A673 (cell line): ENCODE measurements around the gene PARN. TPM values are rescaled to one million over a fixed set of nuclear protein-coding genes. Genes with fewer than 3 reads are reported as not detected.
A peak's percentile ranks its signal among the peaks of the same experiment; 100 is the strongest.
"Not testable (repeated sequence)": the region's sequence is repeated elsewhere in the genome, so short reads cannot be mapped to it uniquely, and the experiment has no call there.

Experiments
- BruUV-seq: library from RNA; stranded (reverse); fragments of 400-500 nt; replicated peaks from 2 replicates; lab custom pipeline; 2021; lab: Mats Ljungman, UMichigan
- CTCF ChIA-PET: fragments of 300-600 bp; sonication (Branson Sonifier 250); formaldehyde crosslinking; loops from one replicate; lab custom pipeline; 2022; ENCODE audit warnings: antibody characterized with exemption; lab: Charles Lee
- POLR2A ChIA-PET: fragments of 300-600 bp; sonication (Branson Sonifier 250); formaldehyde crosslinking; loops from one replicate; lab custom pipeline; 2022; ENCODE audit warnings: antibody characterized with exemption; ENCODE audit not compliant: low non-redundant PET; lab: Charles Lee
- DNase-seq: peaks from one replicate; pipeline ENCODE4 v3.0.0-alpha.2; 2015; ENCODE audit warnings: low spot score
- H3K27ac ChIP-seq: fragments of 200-600 bp; sonication (generic); 2 replicates; pipeline ENCODE4 v1.5.1; 2016; ENCODE audit warnings: mixed run types, low read depth, mild to moderate bottlenecking, mixed read lengths, antibody characterized with exemption, low read length; ENCODE audit not compliant: poor library complexity, severe bottlenecking
- H3K27me3 ChIP-seq: fragments of 200-600 bp; sonication (generic); replicated peaks from 2 replicates; pipeline ENCODE4 v1.6.1; 2017; ENCODE audit warnings: mixed run types, low read depth, mild to moderate bottlenecking, mixed read lengths, antibody characterized with exemption, low read length; ENCODE audit not compliant: insufficient read depth, poor library complexity
- H3K36me3 ChIP-seq: fragments of 200-600 bp; sonication (generic); 2 replicates; pipeline ENCODE4 v1.6.1; 2016; ENCODE audit warnings: mixed run types, mild to moderate bottlenecking, mixed read lengths, antibody characterized with exemption, low read length; ENCODE audit not compliant: insufficient read depth, poor library complexity, severe bottlenecking
- H3K4me1 ChIP-seq: fragments of 200-600 bp; sonication (generic); 2 replicates; pipeline ENCODE4 v1.6.1; 2017; ENCODE audit warnings: mixed run types, mild to moderate bottlenecking, mixed read lengths, antibody characterized with exemption, low read length; ENCODE audit not compliant: insufficient read depth, poor library complexity, severe bottlenecking
- H3K4me3 ChIP-seq: fragments of 200-600 bp; sonication (generic); 2 replicates; pipeline ENCODE4 v1.5.1; 2016; ENCODE audit warnings: low read depth, mixed run types, mild to moderate bottlenecking, mixed read lengths, low read length; ENCODE audit not compliant: poor library complexity, severe bottlenecking
- H3K9me3 ChIP-seq: fragments of 200-600 bp; sonication (generic); 2 replicates; pipeline ENCODE4 v1.6.1; 2016; ENCODE audit warnings: mixed run types, low read depth, mild to moderate bottlenecking, mixed read lengths, antibody characterized with exemption, low read length; ENCODE audit not compliant: poor library complexity, severe bottlenecking
- EZH2 ChIP-seq: fragments of 200-600 bp; sonication (generic); IDR thresholded peaks from 2 replicates; pipeline ENCODE4 v1.6.1; 2017; ENCODE audit warnings: borderline replicate concordance, low read depth, mild to moderate bottlenecking, mixed read lengths, antibody characterized with exemption, low read length; ENCODE audit not compliant: poor library complexity, severe bottlenecking
- intact Hi-C: fragments of 100-400 bp; cut with micrococcal nuclease; formaldehyde crosslinking; loops from one replicate; pipeline ENCODE4 v1.10.0; 2022; ENCODE audit not compliant: unreplicated experiment
- total RNA-seq: library from RNA; stranded (reverse); gene quantifications from 2 replicates; pipeline ENCODE4 v1.2.3, GENCODE V29; 2021
- TF ChIP-seq, protein P1 (sequence below): fragments of 300-800, 200-600 bp; sonication (generic); conservative IDR thresholded peaks from 2 replicates; pipeline ENCODE4 v1.5.1; 2017; ENCODE audit warnings: low read depth, mild to moderate bottlenecking, antibody characterized with exemption, low read length, moderate library complexity, mixed read lengths

Gene PARN
- total RNA-seq, 1 experiment from 2014 or later = 37.5 TPM

DNA sequence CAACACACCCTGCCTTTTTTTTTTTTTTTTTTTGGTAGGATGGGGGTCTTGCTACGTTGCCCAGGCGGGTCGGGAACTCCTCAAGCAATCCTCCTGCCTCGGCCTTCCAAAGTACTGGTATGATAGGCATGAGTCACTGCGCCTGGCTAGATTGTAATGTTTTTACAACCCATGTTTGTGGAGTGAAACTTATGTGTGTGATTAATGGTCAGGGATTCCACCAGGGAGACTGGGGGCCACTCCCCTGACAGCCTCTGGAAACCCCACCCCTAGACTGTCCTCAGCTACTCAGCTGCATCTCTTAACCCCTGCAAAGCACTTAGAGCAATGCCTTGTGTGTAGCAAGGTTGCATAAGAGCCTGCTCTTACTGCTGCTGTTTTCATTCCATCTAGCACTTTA, 220.5 kb downstream of the PARN start:
- TF ChIP-seq, protein P1, sequence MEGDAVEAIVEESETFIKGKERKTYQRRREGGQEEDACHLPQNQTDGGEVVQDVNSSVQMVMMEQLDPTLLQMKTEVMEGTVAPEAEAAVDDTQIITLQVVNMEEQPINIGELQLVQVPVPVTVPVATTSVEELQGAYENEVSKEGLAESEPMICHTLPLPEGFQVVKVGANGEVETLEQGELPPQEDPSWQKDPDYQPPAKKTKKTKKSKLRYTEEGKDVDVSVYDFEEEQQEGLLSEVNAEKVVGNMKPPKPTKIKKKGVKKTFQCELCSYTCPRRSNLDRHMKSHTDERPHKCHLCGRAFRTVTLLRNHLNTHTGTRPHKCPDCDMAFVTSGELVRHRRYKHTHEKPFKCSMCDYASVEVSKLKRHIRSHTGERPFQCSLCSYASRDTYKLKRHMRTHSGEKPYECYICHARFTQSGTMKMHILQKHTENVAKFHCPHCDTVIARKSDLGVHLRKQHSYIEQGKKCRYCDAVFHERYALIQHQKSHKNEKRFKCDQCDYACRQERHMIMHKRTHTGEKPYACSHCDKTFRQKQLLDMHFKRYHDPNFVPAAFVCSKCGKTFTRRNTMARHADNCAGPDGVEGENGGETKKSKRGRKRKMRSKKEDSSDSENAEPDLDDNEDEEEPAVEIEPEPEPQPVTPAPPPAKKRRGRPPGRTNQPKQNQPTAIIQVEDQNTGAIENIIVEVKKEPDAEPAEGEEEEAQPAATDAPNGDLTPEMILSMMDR = no peak
- TF ChIP-seq EZH2 = no peak
- H3K27me3 ChIP-seq = no peaks in the 10 kb centered on the region
- H3K36me3 ChIP-seq = no peaks in the 10 kb centered on the region
- CTCF ChIA-PET = no interaction called here
- intact Hi-C loops = no loop called here
- no peak overlapping the region for H3K4me3 ChIP-seq
- POLR2A ChIA-PET = no interaction called here
- no peak overlapping the region for H3K27ac ChIP-seq
- no peak for DNase-seq
- no peaks in the 10 kb centered on the region for H3K4me1 ChIP-seq
- no TSS peak for BruUV-seq
- no peaks in the 10 kb centered on the region for H3K9me3 ChIP-seq

DNA sequence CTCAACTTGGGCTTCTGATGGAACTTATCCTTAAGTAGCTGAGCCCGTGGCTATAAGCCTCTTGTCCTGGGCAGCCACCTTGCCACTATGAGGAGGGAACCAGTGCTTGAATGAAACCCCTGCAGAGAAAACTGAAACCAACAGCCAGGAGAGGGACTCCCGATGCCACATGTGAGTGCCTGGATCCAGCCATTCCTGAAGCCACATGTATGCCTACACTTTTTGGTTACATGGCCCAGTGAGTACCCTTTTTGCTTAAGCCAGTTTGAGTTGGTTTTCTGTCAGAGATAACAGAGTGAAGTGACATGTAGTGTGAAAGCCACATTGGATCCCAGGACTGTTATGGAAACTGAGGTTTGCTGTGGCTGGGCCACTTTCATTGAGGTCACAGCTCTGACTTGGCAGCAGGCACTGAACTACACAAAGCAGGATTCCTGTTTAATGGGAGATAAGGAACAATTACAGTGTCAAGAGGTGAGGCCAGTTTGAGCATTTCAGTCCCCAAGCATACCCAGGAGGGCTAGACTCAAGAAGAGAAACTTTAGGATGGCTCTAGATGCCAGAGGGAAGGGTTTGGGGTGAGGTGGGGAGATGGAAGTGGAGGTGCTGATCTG, 222.2 kb downstream of the PARN start:
- CTCF ChIA-PET = no interaction called here
- no peak overlapping the region for H3K27ac ChIP-seq

DNA sequence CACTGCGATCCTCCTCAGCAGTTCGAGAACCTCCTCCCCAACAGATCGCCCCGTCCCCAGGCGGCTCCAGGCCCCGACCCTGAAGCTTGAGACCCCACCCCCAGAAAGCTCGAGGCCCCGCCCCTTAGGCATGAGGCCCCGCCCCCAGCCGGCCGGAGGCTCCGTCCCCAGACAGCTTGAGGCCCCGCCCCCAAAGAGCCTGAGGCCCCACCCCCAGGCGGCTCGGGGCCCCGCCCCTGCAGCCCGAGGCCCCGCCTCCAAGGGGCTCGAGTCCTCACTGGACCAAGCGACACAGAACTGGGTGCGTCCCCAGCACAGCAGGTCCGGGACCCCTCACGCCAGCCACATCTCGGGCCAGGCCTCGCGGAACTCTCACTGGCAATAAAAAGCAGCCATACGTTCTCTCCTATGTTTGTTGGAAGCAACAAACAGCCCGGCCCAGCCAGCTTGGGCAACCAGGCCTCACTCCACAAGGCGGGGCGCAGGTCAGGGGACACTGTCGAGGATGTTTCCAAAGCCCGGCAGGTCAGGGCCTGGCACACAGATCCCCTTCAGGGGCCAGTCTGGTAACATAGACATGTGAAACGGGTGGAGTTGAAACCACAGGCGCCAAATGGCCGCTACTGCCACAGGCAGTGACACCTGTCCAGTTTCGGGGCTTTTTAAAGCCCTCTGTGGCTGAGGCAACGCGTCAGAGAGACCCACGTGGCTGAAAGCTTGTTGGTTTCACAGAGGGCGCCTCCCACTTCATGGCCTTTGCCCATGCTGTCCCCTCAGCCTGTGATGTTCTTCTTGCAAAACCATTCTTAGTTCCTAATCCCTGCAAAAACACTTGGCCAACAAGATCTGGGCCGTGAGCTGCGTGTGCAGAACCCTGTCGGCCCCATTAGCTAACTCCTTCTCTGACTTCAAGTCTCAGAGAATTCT, 224.2 kb downstream of the PARN start:
- ChIA-PET CTCF (no interaction called here), POLR2A (no interaction called here)
- Histone ChIP-seq H3K27me3 (no peaks in the 10 kb centered on the region), H3K36me3 (no peaks in the 10 kb centered on the region), H3K9me3 (no peaks in the 10 kb centered on the region), H3K4me1 (no peaks in the 10 kb centered on the region), H3K4me3 (no peak overlapping the region), H3K27ac (no peak overlapping the region)
- intact Hi-C loops = no loop called here
- DNase-seq = peak; percentile 37
- TF ChIP-seq, protein P1 = no peak
- TF ChIP-seq EZH2 = no peak
- no TSS peak for BruUV-seq

More for the DNA sequence above, 222.2 kb downstream of the PARN start:
- no peaks in the 10 kb centered on the region for H3K36me3 ChIP-seq
- no peak for DNase-seq
- TF ChIP-seq, protein P1 = no peak
- no peak for TF ChIP-seq EZH2
- POLR2A ChIA-PET = no interaction called here
- no peaks in the 10 kb centered on the region for H3K27me3 ChIP-seq
- H3K9me3 ChIP-seq = no peaks in the 10 kb centered on the region
- H3K4me1 ChIP-seq = no peaks in the 10 kb centered on the region
- BruUV-seq = no TSS peak
- intact Hi-C loops = no loop called here
- no peak overlapping the region for H3K4me3 ChIP-seq

DNA sequence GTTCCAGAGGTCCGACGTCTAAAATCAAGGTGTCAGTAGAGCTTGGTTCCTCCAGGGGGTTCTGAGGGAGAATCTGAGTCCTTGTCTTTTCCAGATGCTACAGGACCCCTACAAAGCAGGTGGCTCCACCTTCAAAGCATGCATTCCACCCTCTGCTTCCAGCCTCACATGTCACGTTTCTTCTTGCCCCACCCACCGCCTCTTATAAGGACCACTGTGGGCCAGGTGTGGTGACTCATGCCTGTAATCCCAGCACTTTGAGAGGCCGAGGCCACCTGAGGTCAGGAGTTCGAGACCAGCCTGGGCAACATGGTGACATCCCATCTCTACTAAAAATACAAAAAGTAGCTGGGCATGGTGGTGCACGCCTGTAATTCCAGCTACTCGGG, 227.1 kb downstream of the PARN start:
- H3K4me1 ChIP-seq, H3K9me3 ChIP-seq, POLR2A ChIA-PET, CTCF ChIA-PET, H3K27ac ChIP-seq, H3K36me3 ChIP-seq, DNase-seq, H3K27me3 ChIP-seq, H3K4me3 ChIP-seq, BruUV-seq, intact Hi-C loops: not testable (repeated sequence)
